ENCODE data around the gene GLI1.
A peak's percentile ranks its signal among the peaks of the same experiment; 100 is the strongest.
"Not testable (repeated sequence)": the region's sequence is repeated elsewhere in the genome, so short reads cannot be mapped to it uniquely, and the experiment has no call there.

GLI1 gene

GRCh38 chr12:57441846-57442427 is 17.6 kb upstream of the GLI1 start:
- DNase-seq = no peak

GRCh38 chr12:57444337-57444736 is 15.2 kb upstream of the GLI1 start:
- DNase-seq = not testable (repeated sequence)

- no peak for DNase-seq
These were observed 14.8 kb upstream of the GLI1 start for GRCh38 chr12:57444744-57445143.

GRCh38 chr12:57446292-57446960 is 13.2 kb upstream of the GLI1 start:
- DNase-seq = no peak

- DNase-seq = no peak
These were observed 10.9 kb upstream of the GLI1 start for GRCh38 chr12:57448669-57449068.

- DNase-seq = no peak
These were observed 10.2 kb upstream of the GLI1 start for GRCh38 chr12:57449375-57449774.

- DNase-seq = no peak
These were observed 9.5 kb upstream of the GLI1 start for GRCh38 chr12:57450057-57450456.

GRCh38 chr12:57451233-57451778 is 8.3 kb upstream of the GLI1 start:
- no peak for DNase-seq

- no peak for DNase-seq
These were observed 7.2 kb upstream of the GLI1 start for GRCh38 chr12:57452181-57452936.

GRCh38 chr12:57452937-57453509 is 6.6 kb upstream of the GLI1 start:
- DNase-seq = peak; percentile 63

GRCh38 chr12:57454213-57454565 is 5.4 kb upstream of the GLI1 start:
- no peak for DNase-seq

GRCh38 chr12:57454566-57455373 is 4.8 kb upstream of the GLI1 start, which contains the start of gene INHBE:
TSS of gene INHBE (plus strand) at chr12:57455307. CDS start at chr12:57455537, 230 bp downstream.
- DNase-seq = no peak

GRCh38 chr12:57455374-57456144 is 4.0 kb upstream of the GLI1 start:
- no peak for DNase-seq

GRCh38 chr12:57456145-57456700 is 3.4 kb upstream of the GLI1 start:
- DNase-seq = peak; percentile 53

- no peak for DNase-seq
These were observed 2.7 kb upstream of the GLI1 start for GRCh38 chr12:57456737-57457490.

- no peak for DNase-seq
These were observed 925 bp upstream of the GLI1 start for GRCh38 chr12:57458665-57459054.

- peak; percentile 92 for DNase-seq
These were observed 383 bp upstream of the GLI1 start for GRCh38 chr12:57459055-57459749.

- DNase-seq = no peak
These were observed 841 bp downstream of the GLI1 start for GRCh38 chr12:57460468-57460784.

GRCh38 chr12:57460841-57461275 is 1.3 kb downstream of the GLI1 start:
- no peak for DNase-seq

GRCh38 chr12:57461276-57461916 is 1.8 kb downstream of the GLI1 start:
- peak; percentile 44 for DNase-seq

Data from activated T-cell treated with anti-CD3 and anti-CD28 coated beads, Interleukin-2, amount 50 U/mL, for 1 hour (primary cell).